PC-9 (cell line): ENCODE data around the gene PARP8. TPM values are rescaled to one million over a fixed set of nuclear protein-coding genes. Genes with fewer than 3 reads are reported as not detected.

ENCODE experiments used
- BruUV-seq: library from RNA; stranded (reverse); fragments of 400-500 nt; replicated peaks from 2 replicates; lab custom pipeline; 2021; lab: Mats Ljungman, UMichigan
- CTCF ChIA-PET: fragments of 300-600 bp; sonication (Branson Sonifier 250); formaldehyde crosslinking; loops from one replicate; lab custom pipeline; 2022; ENCODE audit warnings: antibody characterized with exemption; lab: Charles Lee
- POLR2A ChIA-PET: fragments of 300-600 bp; sonication (Branson Sonifier 250); formaldehyde crosslinking; loops from one replicate; lab custom pipeline; 2022; ENCODE audit warnings: antibody characterized with exemption; ENCODE audit not compliant: unreplicated experiment; lab: Charles Lee
- DNase-seq, 2 experiments: peaks; one replicate each; pipeline versions ENCODE4 v3.0.0 to v3.0.0-alpha.2; 2015 to 2022; ENCODE audit warnings: mixed read lengths in 1 of 2
- H2AFZ ChIP-seq: fragments of 200-600 bp; sonication (generic); 2 replicates; pipeline ENCODE4 v1.8.1; 2017; ENCODE audit warnings: antibody characterized with exemption
- H3F3A ChIP-seq: fragments of 200-600 bp; sonication (generic); 2 replicates; pipeline ENCODE4 v1.8.1; 2017; ENCODE audit warnings: antibody characterized with exemption, mild to moderate bottlenecking, low read depth; ENCODE audit not compliant: insufficient read depth
- H3K27ac ChIP-seq: fragments of 200-600 bp; sonication (generic); 2 replicates; pipeline ENCODE4 v1.6.1; 2016; ENCODE audit warnings: mixed run types
- H3K27me3 ChIP-seq: fragments of 200-600 bp; sonication (generic); 2 replicates; pipeline ENCODE4 v1.6.1; 2016; ENCODE audit warnings: low read depth, mixed run types; ENCODE audit not compliant: insufficient read depth
- H3K36me3 ChIP-seq: fragments of 200-600 bp; sonication (generic); 2 replicates; pipeline ENCODE4 v1.6.1; 2016; ENCODE audit warnings: low read depth, mixed run types
- H3K4me1 ChIP-seq: fragments of 200-600 bp; sonication (generic); replicated peaks from 2 replicates; pipeline ENCODE4 v1.6.1; 2016; ENCODE audit warnings: mixed run types; ENCODE audit not compliant: insufficient read depth
- H3K4me2 ChIP-seq: fragments of 200-600 bp; sonication (generic); 2 replicates; pipeline ENCODE4 v1.6.1; 2017; ENCODE audit warnings: mixed run types
- H3K4me3 ChIP-seq: fragments of 200-600 bp; sonication (generic); 2 replicates; pipeline ENCODE4 v1.6.1; 2016; ENCODE audit warnings: mixed run types
- H3K79me2 ChIP-seq: fragments of 200-600 bp; sonication (generic); 2 replicates; pipeline ENCODE4 v1.6.1; 2017; ENCODE audit warnings: low read depth, mixed run types
- H3K9me2 ChIP-seq: fragments of 200-600 bp; sonication (generic); 2 replicates; pipeline ENCODE4 v1.8.1; 2017; ENCODE audit warnings: mild to moderate bottlenecking; ENCODE audit not compliant: insufficient read depth
- H3K9me3 ChIP-seq: fragments of 200-600 bp; sonication (generic); 2 replicates; pipeline ENCODE4 v1.8.1; 2016; ENCODE audit warnings: low read depth; ENCODE audit not compliant: insufficient read depth
- H4K20me1 ChIP-seq: fragments of 200-600 bp; sonication (generic); 2 replicates; pipeline ENCODE4 v1.8.1; 2017; ENCODE audit not compliant: insufficient read depth
- EZH2 ChIP-seq: fragments of 200-600 bp; sonication (generic); IDR thresholded peaks from 2 replicates; pipeline ENCODE4 v1.8.0; 2017; ENCODE audit warnings: antibody characterized with exemption, low read depth
- intact Hi-C: fragments of 100-400 bp; cut with micrococcal nuclease; formaldehyde crosslinking; loops from one replicate; pipeline ENCODE4 v1.10.0; 2022; ENCODE audit not compliant: unreplicated experiment
- total RNA-seq: library from RNA; stranded (reverse); gene quantifications from 2 replicates; pipeline ENCODE4 v1.2.3, GENCODE V29; 2021
- TF ChIP-seq, protein P1 (sequence below): fragments of 200-600 bp; sonication (generic); conservative IDR thresholded peaks from 2 replicates; pipeline ENCODE4 v1.6.1; 2017; ENCODE audit warnings: mixed run types, antibody characterized with exemption, mild to moderate bottlenecking, moderate library complexity

The PARP8 gene
- total RNA-seq, 1 experiment from 2014 or later: 17.6 TPM

DNA sequence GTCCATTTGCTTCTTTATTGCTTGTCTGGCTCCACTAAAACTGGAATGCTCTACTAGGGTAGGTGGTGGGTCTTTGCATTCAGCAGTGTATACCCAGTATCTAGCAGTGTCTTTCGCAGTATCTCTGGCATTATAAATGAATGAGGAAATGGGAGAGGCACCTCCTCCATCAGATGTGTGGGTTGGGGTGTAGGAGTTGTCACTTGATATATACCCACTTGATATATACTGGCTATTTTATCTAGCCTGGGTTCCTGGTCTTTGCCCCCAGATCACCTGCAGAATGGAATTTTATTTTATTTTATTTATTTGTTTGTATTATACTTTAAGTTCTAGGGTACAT, 208.5 kb downstream of the PARP8 start:
- Histone ChIP-seq H3K4me2 (no peak overlapping the region), H3K79me2 (no peaks in the 10 kb centered on the region), H3K9me2 (no peaks in the 10 kb centered on the region), H2AFZ (no peak overlapping the region), H3K9me3 (no peaks in the 10 kb centered on the region), H3K27ac (no peak overlapping the region), H3K4me1 (no peaks in the 10 kb centered on the region), H3K27me3 (no peaks in the 10 kb centered on the region), H3K36me3 (no peaks in the 10 kb centered on the region), H3K4me3 (no peak overlapping the region), H4K20me1 (no peaks in the 10 kb centered on the region), H3F3A (no peaks in the 10 kb centered on the region)
- no TSS peak for BruUV-seq
- ChIA-PET POLR2A (no interaction called here), CTCF (no interaction called here)
- DNase-seq: no peak
- intact Hi-C loops: no loop called here
- TF ChIP-seq, protein P1, sequence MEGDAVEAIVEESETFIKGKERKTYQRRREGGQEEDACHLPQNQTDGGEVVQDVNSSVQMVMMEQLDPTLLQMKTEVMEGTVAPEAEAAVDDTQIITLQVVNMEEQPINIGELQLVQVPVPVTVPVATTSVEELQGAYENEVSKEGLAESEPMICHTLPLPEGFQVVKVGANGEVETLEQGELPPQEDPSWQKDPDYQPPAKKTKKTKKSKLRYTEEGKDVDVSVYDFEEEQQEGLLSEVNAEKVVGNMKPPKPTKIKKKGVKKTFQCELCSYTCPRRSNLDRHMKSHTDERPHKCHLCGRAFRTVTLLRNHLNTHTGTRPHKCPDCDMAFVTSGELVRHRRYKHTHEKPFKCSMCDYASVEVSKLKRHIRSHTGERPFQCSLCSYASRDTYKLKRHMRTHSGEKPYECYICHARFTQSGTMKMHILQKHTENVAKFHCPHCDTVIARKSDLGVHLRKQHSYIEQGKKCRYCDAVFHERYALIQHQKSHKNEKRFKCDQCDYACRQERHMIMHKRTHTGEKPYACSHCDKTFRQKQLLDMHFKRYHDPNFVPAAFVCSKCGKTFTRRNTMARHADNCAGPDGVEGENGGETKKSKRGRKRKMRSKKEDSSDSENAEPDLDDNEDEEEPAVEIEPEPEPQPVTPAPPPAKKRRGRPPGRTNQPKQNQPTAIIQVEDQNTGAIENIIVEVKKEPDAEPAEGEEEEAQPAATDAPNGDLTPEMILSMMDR: no peak
- TF ChIP-seq EZH2: no peak

DNA sequence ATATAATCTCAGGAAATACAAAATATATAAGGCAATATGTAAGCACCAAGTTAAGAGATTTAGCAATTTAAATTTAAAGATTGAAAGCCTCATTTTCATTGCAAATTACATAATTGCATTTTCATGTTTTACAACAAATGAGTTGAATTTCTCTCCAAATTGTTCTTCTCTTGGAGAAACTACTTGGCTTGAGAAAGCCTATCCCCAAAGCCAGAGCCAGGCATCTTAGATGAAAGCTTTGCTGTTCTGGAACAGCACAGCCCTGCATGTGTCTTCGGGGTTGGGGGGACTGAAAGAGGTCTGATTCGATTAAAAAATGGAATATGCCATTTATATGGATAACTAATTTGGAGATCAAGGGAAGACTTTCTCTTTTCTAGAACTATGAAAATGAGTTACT, 212.0 kb downstream of the PARP8 start:
- H3K27ac ChIP-seq: no peak overlapping the region
- H3K4me3 ChIP-seq: no peak overlapping the region
- H3K9me2 ChIP-seq: no peaks in the 10 kb centered on the region
- no peaks in the 10 kb centered on the region for H3K79me2 ChIP-seq
- BruUV-seq: no TSS peak
- no peak for TF ChIP-seq EZH2
- H3K9me3 ChIP-seq: no peaks in the 10 kb centered on the region
- no peaks in the 10 kb centered on the region for H3K27me3 ChIP-seq
- DNase-seq: no peak
- H2AFZ ChIP-seq: no peak overlapping the region
- no peaks in the 10 kb centered on the region for H3F3A ChIP-seq
- H3K36me3 ChIP-seq: no peaks in the 10 kb centered on the region
- POLR2A ChIA-PET: no interaction called here
- intact Hi-C loops: no loop called here
- H4K20me1 ChIP-seq: no peaks in the 10 kb centered on the region
- no peak overlapping the region for H3K4me2 ChIP-seq
- H3K4me1 ChIP-seq: no peaks in the 10 kb centered on the region
- CTCF ChIA-PET: no interaction called here

DNA sequence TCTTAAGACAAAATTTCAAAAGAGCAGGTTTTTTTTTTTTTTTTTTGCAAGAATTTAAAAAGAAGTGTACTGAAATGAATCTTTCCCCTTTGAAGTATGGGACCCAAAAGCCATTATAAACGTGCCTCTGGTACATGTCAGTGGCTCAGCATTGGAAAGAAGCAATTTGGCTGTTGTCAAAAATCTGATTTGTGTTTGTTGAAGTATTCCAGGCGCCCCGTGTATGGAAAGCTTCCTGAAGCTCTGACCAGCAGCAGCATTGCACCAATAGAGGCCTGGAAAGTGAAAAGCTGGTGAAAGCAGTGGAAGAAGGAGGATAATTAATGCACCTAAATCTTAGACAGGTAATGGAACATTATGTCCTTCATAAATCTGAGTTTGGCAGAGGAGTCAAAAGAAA, 215.0 kb downstream of the PARP8 start:
- no peak overlapping the region for H3K4me3 ChIP-seq
- intact Hi-C loops: no loop called here

More for the DNA sequence above, 215.0 kb downstream of the PARP8 start:
- Histone ChIP-seq H4K20me1 (no peaks in the 10 kb centered on the region), H3K4me1 (no peaks in the 10 kb centered on the region), H2AFZ (no peak overlapping the region), H3K27ac (no peak overlapping the region), H3K27me3 (no peaks in the 10 kb centered on the region), H3K4me2 (no peak overlapping the region), H3K36me3 (no peaks in the 10 kb centered on the region), H3F3A (no peaks in the 10 kb centered on the region), H3K9me2 (no peaks in the 10 kb centered on the region), H3K79me2 (no peaks in the 10 kb centered on the region), H3K9me3 (no peaks in the 10 kb centered on the region)
- no peak for DNase-seq
- ChIA-PET POLR2A (no interaction called here), CTCF (no interaction called here)
- no TSS peak for BruUV-seq
- no peak for TF ChIP-seq EZH2
- TF ChIP-seq, protein P1: no peak
